Activated B cell treated with CpG ODN at 0.5 μM for 24 hours (primary cell): ENCODE data around the gene VEGFD. TPM values are rescaled to one million over a fixed set of nuclear protein-coding genes. Genes with fewer than 3 reads are reported as not detected.
"Not testable (repeated sequence)": the region's sequence is repeated elsewhere in the genome, so short reads cannot be mapped to it uniquely, and the experiment has no call there.

Source experiments
- ATAC-seq: fragments of 200-7000 bp; cut with Tn5 transposase; one replicate; pipeline ENCODE4 v1.10.0; 2021; ENCODE audit warnings: low read depth, mild to moderate bottlenecking, moderate library complexity
- CTCF ChIA-PET: fragments of 350-600 bp; sonication (Branson Sonifier 250); formaldehyde crosslinking; loops from one replicate; lab custom pipeline; 2021; ENCODE audit warnings: antibody characterized with exemption; lab: Charles Lee
- POLR2A ChIA-PET: fragments of 350-600 bp; sonication (Branson Sonifier 250); formaldehyde crosslinking; loops from one replicate; lab custom pipeline; 2021; ENCODE audit warnings: antibody characterized with exemption; lab: Charles Lee
- DNase-seq: peaks from one replicate; pipeline ENCODE4 v3.0.0; 2022
- H3K27ac Mint-ChIP-seq: one replicate; pipeline ENCODE4 v1.8.0; 2020; ENCODE audit warnings: mixed read lengths
- H3K27me3 Mint-ChIP-seq: one replicate; pipeline ENCODE4 v1.8.0; 2021; ENCODE audit warnings: mixed read lengths
- H3K36me3 Mint-ChIP-seq: one replicate; pipeline ENCODE4 v1.8.0; 2021; ENCODE audit warnings: low read depth, mixed read lengths
- H3K4me1 Mint-ChIP-seq: one replicate; pipeline ENCODE4 v1.8.0; 2021; ENCODE audit warnings: mixed read lengths
- H3K4me3 Mint-ChIP-seq: one replicate; pipeline ENCODE4 v1.8.0; 2020; ENCODE audit warnings: mild to moderate bottlenecking, mixed read lengths
- H3K9me3 Mint-ChIP-seq: one replicate; pipeline ENCODE4 v1.8.0; 2020; ENCODE audit warnings: mixed read lengths
- intact Hi-C: fragments of 100-400 bp; cut with micrococcal nuclease; formaldehyde crosslinking; loops from one replicate; pipeline ENCODE4 v1.15.1; 2024
- total RNA-seq: library from RNA; stranded (reverse); gene quantifications from 2 replicates; pipeline ENCODE4 v1.2.3, GENCODE V29; 2022
- TF ChIP-seq, protein P1 (sequence below): fragments of 200-600 bp; IDR thresholded peaks from one replicate; pipeline ENCODE4 v1.8.0; 2022; ENCODE audit warnings: antibody characterized with exemption, mild to moderate bottlenecking

The VEGFD gene
- total RNA-seq, 1 donor from 2014 or later, result not detected

DNA sequence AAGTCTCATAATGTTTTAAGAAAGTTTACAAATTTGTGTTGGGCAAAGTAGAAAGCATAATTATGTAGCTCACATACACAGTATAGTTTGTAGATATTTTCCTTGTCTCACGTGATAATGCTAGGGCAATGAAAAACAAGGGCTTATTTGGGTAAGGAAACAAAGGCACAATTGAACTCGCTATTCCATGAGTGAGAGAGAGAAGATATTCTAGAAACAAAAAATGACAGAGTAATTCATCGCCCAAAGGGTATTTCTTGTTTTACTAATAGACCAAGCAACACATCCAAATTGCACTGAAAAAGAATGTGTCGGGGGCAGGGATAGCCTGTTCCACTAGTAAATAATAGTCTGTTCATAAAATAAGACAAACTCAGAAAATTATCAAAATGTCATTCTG, 65.1 kb downstream of the VEGFD start:
- intact Hi-C loops, result no loop called here
- ChIA-PET CTCF (no interaction called here), POLR2A (no interaction called here)
- Mint-ChIP-seq H3K9me3 (no peaks in the 10 kb centered on the region), H3K27ac (no peak overlapping the region), H3K4me3 (no peak overlapping the region), H3K4me1 (no peaks in the 10 kb centered on the region), H3K27me3 (no peaks in the 10 kb centered on the region), H3K36me3 (peaks cover 39% of the 10 kb centered on the region)
- ATAC-seq (no peak), DNase-seq (no peak)
- TF ChIP-seq, protein P1, sequence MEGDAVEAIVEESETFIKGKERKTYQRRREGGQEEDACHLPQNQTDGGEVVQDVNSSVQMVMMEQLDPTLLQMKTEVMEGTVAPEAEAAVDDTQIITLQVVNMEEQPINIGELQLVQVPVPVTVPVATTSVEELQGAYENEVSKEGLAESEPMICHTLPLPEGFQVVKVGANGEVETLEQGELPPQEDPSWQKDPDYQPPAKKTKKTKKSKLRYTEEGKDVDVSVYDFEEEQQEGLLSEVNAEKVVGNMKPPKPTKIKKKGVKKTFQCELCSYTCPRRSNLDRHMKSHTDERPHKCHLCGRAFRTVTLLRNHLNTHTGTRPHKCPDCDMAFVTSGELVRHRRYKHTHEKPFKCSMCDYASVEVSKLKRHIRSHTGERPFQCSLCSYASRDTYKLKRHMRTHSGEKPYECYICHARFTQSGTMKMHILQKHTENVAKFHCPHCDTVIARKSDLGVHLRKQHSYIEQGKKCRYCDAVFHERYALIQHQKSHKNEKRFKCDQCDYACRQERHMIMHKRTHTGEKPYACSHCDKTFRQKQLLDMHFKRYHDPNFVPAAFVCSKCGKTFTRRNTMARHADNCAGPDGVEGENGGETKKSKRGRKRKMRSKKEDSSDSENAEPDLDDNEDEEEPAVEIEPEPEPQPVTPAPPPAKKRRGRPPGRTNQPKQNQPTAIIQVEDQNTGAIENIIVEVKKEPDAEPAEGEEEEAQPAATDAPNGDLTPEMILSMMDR, result no peak

DNA sequence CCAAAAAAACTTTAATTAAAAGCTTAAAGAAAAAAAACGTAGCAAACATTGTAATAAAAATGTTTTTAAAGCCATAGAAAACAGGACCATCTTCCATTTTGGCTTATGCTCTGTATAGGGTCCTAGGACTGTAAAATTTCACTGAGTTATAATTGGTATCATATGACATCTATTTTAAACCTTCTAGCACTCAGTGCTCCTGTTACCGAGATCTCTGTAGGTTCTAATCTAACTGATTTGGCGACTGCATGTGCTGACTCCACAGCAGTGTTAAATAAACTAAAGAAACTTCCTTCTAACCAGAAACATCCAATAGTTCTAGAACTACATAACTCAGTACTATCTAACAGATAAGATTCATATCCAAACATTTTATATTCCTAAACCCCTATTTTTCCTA, 68.7 kb downstream of the VEGFD start, which contains the start of gene ASB11:
TSS of gene ASB11 (minus strand) at position 132 of the 400 bp plus-strand sequence. CDS start at position 97, 35 bp downstream.
- DNase-seq (no peak), ATAC-seq (no peak)
- TF ChIP-seq, protein P1, result no peak
- no peaks in the 10 kb centered on the region for H3K27me3 Mint-ChIP-seq
- H3K36me3 Mint-ChIP-seq, result peaks cover 11% of the 10 kb centered on the region
- H3K9me3 Mint-ChIP-seq, result no peaks in the 10 kb centered on the region
- no peaks in the 10 kb centered on the region for H3K4me1 Mint-ChIP-seq
- POLR2A ChIA-PET, result no interaction called here
- intact Hi-C loops, result no loop called here
- H3K4me3 Mint-ChIP-seq, result no peak within 1 kb of the TSS
- CTCF ChIA-PET, result no interaction called here
- no peak within 1 kb of the TSS for H3K27ac Mint-ChIP-seq

DNA sequence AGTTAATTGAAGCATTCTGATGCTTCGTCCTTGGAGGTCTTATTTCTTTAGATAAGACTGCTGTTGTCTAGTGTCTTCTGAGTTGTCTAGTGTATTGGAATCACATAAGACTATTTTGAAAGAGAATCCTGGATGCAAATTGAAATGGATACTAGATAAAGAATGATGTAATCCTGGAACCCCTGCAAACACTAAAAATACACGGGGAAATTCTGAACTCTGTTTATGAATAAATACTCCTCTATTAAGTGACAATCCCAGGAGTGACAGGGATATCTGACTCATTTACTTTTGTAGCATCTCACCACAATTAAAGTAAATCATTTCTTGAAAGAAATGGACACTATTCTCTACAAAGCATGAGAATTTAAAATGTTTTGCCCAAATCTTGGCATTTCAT, 69.7 kb downstream of the VEGFD start:
- ATAC-seq, result no peak

DNA sequence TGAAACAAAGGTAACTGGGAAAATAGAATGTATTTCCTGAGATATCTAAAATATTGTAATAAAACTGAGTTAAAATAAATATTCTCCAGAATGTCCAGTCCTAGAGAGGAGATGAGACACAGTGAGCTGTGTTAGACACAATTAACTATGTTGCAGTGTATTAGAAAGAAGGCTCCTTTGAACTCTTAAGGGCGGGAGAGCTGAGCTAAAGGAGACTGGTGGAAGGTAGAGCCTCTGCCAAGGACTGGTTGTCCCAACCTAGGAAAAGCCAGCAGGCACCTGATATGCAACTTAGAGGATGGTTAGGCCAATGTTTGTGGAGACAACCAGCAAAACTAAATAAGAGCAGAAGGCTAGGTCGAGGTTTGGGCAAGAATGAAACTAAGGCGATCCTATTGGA, 73.1 kb downstream of the VEGFD start:
- Mint-ChIP-seq H3K27me3 (no peaks in the 10 kb centered on the region), H3K4me1 (no peaks in the 10 kb centered on the region), H3K36me3 (no peaks in the 10 kb centered on the region), H3K4me3 (no peak overlapping the region), H3K27ac (no peak overlapping the region), H3K9me3 (no peaks in the 10 kb centered on the region)
- POLR2A ChIA-PET, result no interaction called here
- ATAC-seq, result no peak
- intact Hi-C loops, result no loop called here
- TF ChIP-seq, protein P1, result no peak
- DNase-seq, result no peak
- CTCF ChIA-PET, result no interaction called here

More for the DNA sequence above, 69.7 kb downstream of the VEGFD start:
- DNase-seq, result no peak
- H3K27ac Mint-ChIP-seq, result no peak overlapping the region
- no peaks in the 10 kb centered on the region for H3K4me1 Mint-ChIP-seq
- POLR2A ChIA-PET, result no interaction called here
- TF ChIP-seq, protein P1, result no peak
- H3K36me3 Mint-ChIP-seq, result peaks cover 6% of the 10 kb centered on the region
- no peaks in the 10 kb centered on the region for H3K9me3 Mint-ChIP-seq
- no peak overlapping the region for H3K4me3 Mint-ChIP-seq
- CTCF ChIA-PET, result no interaction called here
- no peaks in the 10 kb centered on the region for H3K27me3 Mint-ChIP-seq
- intact Hi-C loops, result no loop called here

DNA sequence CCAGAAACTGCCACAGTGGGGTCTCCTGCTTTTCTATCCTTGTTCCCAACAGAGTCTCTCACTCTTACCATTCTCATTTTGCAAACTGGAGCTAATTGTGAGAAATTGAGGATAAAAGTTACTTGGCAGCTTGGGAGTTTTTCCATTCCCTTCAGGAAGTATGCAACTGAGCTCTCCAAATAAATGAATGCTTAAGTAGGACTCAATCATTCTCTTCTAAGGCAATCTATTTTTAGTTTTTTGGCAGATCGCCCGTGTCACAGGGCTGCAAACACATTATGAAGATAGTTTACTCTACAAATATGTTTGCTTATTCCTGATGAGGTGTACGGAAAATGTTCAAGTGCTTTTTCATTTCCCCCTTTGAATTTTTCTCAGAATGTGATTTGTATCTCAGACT, 74.1 kb downstream of the VEGFD start:
- H3K27me3 Mint-ChIP-seq, result no peaks in the 10 kb centered on the region
- DNase-seq, result no peak
- intact Hi-C loops, result no loop called here
- ChIA-PET POLR2A (no interaction called here), CTCF (no interaction called here)
- TF ChIP-seq, protein P1, result no peak
- no peak overlapping the region for H3K27ac Mint-ChIP-seq
- H3K4me1 Mint-ChIP-seq, result no peaks in the 10 kb centered on the region
- no peaks in the 10 kb centered on the region for H3K36me3 Mint-ChIP-seq
- H3K9me3 Mint-ChIP-seq, result no peaks in the 10 kb centered on the region
- ATAC-seq, result no peak
- H3K4me3 Mint-ChIP-seq, result no peak overlapping the region

DNA sequence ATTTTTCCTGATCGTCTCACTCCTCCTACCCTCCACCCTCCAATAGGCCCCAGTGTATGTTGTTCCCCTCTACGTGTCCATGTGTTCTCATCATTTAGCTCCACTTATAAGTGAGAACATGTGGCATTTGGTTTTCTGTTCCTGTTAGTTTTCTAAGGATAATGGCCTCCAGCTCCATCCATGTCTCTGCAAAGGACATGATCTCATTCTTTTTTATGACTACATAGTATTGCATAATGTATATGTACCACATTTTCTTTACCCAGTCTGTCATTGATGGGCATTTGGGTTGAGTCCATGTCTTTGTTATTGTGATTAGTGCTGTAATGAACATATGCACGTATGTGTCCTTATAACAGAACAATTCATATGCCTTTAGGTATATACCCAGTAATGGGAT, 78.3 kb downstream of the VEGFD start:
- H3K4me3 Mint-ChIP-seq, H3K27ac Mint-ChIP-seq, intact Hi-C loops, DNase-seq, H3K36me3 Mint-ChIP-seq, CTCF ChIA-PET, ATAC-seq, H3K4me1 Mint-ChIP-seq, H3K9me3 Mint-ChIP-seq, POLR2A ChIA-PET, H3K27me3 Mint-ChIP-seq: not testable (repeated sequence)
